ENCODE measurements around the gene ARHGAP30. TPM values are rescaled to one million over a fixed set of nuclear protein-coding genes. Genes with fewer than 3 reads are reported as not detected.

ARHGAP30 gene
- total and polyA plus RNA-seq, 2 of the 8 experiments (the other 6 are each of a cell fraction or from before 2014, with no cell fraction given) = 0.27 to 0.39 TPM

GRCh38 chr1:161059293-161059692 lies 10.4 kb downstream of the ARHGAP30 start (continued):
- TF ChIP-seq MAX (IDR thresholded peaks at IDR 0.05) (no peak), BRCA1 (IDR thresholded peaks at IDR 0.05; ENCODE audit: low read depth, low read length) (no peak), NRF1 (IDR thresholded peaks at IDR 0.05; ENCODE audit: low read depth, low read length) (no peak)

All from H1 (cell line).